GM21619 (cell line): ENCODE measurements around the gene SLC49A3.

ENCODE experiments used
- ATAC-seq: cut with Tn5 transposase; IDR thresholded peaks from one replicate; pipeline ENCODE4 v1.9.1; 2021; ENCODE audit not compliant: unreplicated experiment

SLC49A3 gene

DNA sequence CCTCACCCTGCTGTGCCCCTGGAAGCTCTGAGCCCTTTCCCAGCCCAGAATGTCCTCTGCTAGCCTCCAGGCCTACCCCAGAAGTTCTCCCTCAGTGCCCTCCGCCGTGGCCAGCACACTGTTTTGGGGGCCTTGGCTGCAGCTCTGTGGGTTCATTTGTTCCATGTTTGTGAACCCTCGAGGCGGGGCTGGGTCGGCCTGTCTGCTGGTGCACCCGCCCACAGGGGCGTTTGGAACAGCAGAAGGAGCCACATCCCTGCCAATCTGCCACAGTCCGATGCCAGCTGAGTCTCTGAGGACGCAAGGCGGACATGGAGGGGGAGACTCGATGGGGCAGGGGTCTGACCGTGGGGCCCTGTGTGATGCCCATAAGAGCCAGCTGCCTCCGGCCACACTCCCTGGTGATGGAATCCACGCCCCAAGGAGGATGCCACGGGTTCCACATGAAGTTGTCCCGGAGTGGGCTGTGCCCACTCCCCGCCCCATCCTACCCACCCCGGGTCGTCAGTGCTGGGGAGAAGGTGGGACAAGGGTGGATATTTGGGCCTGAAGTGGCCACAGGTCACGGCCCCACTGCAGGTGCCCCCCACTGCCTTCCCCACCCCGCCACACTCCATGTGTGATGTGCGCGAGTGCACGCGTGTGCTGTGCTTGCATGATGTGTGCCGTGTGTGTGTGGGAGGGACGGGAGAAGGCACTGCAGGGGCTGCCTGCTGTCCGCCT, 22.0 kb downstream of the SLC49A3 start:
- ATAC-seq, result no peak

DNA sequence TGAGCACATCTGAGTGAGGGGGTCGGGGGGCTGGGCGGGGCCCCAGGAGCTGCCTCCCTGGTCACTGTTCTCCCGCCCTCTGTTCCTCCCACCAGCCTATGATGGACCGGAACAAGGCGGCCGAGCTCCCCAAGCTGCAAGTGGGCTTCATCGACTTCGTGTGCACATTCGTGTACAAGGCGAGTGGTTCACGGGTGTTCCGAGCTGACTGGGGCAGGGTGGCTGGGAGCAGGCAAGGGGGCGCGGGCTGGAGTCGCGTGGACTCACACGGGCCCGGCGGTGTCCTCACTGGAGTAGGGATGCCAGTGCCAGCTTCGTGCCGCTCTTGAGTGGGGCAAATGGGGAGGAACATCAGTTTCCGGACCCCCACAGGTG, 22.5 kb downstream of the SLC49A3 start:
- no peak for ATAC-seq

DNA sequence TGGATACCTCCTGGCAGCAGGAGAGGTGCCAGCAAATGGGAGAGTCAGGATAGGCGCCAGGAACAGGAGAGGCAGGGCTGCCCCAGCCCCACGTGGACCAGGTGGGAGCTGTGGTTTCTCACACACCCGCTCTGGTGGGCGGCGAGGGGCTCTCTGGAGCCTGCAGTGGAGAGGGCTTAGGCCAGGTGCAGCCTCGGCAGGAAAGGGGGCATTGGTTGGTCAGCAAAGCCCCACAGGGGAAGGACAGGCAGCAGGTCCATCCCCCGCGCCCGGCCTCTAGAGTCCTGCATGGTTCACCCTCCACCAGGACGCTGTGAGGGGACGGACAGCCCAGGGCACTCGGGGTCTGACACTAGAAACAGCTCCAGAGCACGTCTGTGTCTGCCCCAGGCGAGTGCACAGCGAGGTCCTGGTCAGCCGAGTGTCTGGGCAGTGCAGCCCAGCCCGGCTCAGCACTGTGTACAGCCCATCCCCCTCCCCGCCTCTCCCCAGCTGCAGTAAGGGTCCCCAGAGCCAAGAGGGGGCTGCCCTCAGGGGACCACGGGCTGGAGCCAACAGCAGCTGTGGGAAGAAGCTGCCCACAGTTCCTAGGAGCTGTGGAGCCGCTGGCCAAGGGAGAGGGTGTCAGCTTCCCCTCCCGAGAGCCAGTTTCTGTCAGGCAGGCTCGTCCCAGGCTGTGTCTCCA, 23.1 kb downstream of the SLC49A3 start:
- ATAC-seq, result no peak

DNA sequence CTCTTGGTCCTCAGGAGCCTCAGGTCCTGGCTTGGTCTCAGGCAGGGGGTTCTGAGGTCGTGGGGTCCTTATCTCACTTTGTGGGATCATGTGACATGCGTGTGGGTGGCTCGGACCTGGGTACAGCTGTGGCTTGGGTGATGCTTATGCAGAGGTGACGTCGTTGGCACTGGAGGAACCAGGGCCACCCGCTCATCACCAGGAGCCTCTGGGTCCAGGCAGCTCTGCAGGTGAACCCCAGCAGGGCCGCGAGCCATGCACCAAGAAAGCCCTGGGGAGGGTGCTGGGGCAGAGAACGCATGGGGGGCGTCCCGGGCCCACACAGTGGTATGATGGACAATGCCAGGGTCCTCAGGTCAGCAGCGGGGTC, 23.6 kb downstream of the SLC49A3 start:
- no peak for ATAC-seq

DNA sequence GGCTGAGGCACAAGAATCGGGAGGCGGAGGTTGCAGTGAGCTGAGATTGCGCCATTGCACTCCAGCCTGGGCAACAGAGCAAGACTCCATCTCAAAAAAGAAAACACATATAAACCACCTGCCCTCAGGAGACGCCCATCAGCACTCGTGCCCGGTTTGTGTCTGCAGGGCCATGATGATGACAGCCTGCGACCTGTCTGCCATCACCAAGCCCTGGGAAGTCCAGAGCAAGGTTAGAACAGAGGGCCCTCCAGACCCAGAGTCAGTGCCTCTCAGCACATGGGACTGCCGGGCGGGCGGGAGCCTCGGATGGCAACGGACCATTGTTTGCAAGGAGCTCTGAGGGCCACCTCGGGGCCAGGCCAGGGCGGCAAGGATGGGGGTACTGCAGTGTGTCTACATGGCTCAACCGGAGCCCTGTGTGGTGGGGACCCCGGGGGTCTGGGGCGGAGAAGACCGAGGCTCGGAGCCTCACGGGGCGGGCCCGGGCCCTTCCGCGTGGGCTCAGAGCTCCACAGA, 24.2 kb downstream of the SLC49A3 start:
- ATAC-seq, result no peak

DNA sequence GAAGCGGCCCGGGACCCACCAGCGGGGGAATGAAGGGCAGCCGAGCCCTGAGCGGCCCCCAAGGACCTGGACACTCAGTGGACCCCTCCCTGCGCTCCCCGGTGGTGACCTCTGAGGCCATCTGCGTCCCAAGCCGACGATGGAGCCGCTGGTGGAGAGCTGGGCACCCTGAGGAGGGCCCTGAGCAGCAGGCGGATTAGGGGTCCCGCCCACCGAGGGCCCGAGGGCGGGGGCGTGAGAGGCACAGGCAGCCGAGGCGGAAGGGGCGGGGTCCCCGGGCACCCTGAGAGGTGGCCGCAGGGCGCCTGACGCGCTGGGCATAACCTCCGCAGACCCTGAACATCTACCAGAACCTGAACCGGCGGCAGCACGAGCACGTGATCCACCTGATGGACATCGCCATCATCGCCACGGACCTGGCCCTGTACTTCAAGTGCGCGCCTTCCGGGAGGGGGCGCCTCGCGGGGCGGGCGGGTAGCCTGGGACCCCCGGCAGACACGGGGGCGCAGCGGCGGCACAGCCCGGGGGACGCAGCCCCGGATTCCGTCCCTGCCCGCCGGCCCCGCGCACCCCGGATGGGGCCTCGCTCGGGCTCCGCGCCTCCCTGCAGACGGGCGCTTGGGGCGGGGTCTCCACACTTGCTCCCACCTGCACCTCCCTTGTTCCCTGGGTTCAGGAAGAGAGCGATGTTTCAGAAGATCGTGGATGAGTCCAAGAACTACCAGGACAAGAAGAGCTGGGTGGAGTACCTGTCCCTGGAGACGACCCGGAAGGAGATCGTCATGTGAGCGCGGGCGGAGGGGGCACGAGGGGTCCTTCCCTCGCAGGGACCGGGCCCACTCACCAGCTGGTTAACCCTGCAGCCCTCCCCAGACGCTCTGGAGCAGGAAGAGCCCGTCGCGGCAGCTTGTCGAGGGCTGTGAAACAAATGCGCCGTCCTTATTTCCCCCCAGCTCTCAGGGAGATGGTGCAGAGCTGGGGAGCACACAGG, 25.2 kb downstream of the SLC49A3 start:
- ATAC-seq, result peak; percentile 68

DNA sequence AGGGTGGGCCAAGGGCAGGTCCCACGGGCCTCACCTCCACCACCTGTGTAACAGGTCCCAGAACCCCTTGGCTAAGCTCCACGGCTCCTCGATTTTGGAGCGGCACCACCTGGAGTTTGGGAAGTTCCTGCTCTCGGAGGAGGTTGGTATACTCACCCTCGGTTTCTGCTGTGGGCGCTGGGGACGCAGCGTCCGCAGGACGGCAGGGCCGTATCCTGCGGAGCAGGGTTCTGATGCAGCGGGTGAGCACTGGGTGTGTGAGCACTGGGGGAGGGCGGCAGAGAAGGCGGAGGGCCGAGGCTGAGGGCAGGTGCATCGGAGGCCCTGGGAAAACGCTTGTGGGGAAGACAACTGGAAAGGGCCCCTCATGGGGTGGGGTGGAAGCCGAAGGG, 25.9 kb downstream of the SLC49A3 start:
- ATAC-seq, result no peak

DNA sequence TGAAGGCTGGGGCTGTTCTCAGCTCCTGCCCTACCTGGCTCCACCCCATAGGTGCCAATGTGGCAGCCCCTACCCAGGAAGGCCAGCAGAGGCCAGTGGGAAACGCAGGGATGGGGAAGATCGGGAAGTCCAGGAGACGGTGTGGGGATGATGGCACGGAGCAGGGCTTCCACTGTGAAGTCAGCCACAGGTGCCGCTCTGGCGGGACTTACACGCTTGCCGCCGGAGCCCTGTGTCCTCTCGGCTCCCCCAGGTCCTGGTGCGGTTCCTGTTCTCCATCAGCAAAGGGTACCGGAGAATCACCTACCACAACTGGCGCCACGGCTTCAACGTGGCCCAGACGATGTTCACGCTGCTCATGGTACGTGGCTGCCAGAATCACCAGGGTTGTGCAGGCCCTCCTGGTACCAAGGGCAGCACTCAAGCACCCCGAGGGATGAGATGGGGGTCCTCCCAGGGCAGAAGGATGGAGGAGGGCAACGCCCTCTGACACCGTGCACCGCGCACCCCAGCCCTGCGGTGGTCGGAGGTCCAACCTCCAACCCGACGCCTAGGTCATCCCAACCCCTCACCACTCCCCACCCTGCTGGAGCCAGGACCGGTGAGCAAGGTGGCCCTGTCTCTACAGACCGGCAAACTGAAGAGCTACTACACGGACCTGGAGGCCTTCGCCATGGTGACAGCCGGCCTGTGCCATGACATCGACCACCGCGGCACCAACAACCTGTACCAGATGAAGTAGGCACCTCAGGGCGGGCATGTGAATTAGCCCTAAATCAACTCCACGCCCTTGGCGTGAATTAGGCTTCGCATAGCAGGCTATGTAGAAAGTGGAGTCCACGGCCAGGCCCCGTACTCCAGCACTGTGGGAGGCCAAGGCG, 26.8 kb downstream of the SLC49A3 start:
- ATAC-seq, result no peak

DNA sequence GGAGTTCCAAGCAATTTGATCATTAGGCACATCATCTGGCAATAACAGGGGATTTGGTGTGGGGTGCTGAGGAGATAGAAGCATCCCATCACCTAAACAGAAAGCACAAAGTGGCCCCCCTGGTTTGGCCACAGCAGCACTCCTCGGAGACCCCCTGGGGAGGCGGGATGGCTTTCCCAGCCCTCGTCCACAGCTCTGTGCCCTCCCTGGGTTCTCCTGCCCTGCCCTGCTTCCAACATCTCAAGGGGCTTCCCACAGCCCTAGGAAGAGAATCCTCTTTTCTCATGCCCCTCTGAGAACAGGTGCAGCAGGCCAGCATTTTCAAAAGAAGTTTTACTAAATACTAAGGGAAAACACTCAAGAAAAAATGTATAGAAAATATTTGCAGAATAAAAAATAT, 27.7 kb downstream of the SLC49A3 start:
- ATAC-seq, result no peak

DNA sequence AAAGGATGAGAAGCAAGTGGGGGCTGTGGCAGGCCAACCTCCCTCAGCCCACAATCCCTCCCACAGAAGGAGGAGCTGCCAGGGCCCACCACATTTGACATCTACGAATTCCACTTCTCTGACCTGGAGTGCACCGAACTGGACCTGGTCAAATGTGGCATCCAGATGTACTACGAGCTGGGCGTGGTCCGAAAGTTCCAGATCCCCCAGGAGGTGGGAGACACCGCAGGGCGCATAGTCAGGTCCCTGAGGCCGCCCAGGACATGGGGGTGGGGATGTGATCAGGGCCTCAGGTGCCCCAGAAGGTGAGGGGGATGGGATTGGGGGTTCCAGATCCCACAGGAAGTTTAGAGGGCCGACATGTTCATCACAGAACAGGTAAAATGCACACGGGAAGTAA, 28.6 kb downstream of the SLC49A3 start:
- ATAC-seq, result no peak

DNA sequence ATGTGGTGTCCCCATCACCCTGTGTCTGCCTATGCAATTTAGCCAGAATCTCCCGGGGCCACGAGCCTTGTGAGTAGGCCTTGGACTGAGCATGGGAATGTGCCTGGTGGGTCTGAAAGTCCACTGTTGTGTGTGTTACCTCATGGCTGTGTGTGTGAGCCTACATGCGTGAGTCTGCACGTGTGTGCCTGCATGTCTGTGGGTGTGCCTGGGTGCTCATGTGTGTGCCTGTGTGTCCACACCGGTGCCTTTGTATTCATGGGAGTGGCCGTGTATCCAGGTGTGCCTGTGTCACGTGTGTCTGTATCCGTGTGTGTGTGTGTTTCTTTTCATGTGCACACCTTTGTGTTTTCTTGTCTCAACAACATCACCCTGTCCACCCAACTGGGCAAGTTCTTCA, 29.1 kb downstream of the SLC49A3 start:
- no peak for ATAC-seq

DNA sequence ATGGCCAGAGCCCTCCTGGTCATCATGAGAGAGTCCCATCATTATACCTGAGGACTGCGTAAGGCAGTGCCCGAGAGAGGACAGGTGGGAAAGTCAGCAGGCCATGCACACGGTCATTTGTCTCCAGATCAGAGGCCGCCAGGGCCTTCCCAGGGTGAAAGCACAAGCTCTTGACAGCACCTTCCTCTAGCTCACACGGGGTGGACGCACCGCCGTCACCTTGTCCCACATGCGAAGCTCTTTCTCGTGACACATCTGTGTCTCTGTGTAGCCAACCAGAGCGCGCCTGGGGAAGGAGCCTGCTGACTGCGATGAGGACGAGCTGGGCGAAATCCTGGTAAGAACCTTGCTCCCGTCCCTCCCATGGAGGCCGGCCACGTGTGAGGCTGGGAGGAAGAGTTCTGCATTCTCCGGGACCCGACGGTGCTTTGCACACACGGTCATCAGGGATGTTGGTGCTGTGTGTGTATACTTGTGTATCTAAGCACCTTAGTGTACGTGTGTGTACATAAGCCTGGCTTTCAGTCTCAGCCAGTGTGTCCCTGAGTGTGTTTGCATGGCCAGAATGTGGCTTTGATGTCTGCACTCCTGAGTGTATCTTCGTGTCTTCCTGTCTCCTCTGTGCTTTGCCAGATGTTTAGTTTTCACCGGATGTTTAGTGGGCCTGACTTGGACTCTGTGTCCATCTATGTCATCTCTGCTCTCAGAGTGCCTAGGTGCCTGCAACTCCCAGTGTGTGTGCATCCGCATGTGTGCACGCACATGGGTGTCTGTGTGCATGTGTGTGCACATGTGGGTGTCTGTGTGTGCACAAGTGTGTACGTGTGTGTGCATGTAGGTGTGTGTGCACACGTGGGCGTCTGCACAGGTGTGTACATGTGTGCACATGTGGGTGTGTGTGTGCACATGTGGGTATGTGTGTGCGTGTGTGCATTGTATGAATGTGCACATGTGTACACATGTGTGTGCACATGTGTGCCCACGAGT, 30.0 kb downstream of the SLC49A3 start:
- no peak for ATAC-seq

DNA sequence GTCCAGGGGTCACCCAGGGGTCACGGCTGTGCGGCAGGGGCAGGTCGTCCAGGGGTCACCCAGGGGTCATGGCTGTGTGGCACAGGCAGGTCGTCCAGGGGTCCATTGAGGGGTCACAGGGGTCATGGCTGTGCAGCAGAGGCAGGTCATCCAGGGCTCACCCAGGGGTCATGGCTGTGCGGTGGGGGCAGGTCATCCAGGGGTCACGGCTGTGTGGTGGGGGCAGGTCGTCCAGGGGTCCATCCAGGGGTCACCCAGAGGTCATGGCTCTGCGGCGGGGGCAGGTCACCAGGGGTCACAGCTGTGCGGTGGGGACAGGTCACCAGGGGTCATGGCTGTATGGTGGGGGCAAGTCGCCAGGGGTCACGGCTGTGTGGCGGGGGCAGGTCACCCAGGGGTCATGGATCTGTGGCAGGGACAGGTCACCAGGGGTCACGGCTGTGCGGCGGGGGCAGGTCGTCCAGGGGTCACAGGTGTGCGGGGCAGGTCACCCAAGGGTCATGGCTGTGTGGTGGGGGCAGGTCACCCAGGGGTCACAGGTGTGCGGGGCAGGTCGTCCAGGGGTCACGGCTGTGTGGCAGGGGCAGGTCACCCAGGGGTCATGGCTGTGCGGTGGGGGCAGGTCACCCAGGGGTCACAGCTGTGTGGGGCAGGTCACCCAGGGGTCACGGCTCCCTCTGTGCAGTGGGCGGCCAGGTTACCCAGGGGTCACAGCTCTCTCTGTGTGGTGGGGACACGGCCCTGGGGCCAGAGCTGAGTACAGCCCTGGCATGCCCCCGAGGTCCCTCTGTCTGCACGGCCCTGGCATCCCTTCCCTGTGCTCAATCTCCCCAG, 30.9 kb downstream of the SLC49A3 start:
- no peak for ATAC-seq

DNA sequence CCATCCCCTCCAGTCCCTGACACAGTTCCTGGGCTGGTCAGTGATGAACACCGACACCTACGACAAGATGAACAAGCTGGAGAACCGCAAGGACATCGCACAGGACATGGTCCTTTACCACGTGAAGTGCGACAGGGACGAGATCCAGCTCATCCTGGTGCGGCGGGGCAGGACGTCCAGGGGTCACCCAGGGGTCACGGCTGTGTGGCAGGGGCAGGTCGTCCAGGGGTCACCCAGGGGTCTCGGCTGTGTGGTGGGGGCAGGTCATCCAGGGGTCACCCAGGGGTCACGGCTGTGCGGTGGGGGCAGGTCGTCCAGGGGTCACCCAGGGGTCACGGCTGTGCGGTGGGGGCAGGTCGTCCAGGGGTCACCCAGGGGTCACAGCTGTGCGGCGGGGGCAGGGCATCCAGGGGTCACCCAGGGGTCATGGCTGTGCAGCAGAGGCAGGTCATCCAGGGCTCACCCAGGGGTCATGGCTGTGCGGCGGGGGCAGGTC, 31.6 kb downstream of the SLC49A3 start:
- no peak for ATAC-seq

DNA sequence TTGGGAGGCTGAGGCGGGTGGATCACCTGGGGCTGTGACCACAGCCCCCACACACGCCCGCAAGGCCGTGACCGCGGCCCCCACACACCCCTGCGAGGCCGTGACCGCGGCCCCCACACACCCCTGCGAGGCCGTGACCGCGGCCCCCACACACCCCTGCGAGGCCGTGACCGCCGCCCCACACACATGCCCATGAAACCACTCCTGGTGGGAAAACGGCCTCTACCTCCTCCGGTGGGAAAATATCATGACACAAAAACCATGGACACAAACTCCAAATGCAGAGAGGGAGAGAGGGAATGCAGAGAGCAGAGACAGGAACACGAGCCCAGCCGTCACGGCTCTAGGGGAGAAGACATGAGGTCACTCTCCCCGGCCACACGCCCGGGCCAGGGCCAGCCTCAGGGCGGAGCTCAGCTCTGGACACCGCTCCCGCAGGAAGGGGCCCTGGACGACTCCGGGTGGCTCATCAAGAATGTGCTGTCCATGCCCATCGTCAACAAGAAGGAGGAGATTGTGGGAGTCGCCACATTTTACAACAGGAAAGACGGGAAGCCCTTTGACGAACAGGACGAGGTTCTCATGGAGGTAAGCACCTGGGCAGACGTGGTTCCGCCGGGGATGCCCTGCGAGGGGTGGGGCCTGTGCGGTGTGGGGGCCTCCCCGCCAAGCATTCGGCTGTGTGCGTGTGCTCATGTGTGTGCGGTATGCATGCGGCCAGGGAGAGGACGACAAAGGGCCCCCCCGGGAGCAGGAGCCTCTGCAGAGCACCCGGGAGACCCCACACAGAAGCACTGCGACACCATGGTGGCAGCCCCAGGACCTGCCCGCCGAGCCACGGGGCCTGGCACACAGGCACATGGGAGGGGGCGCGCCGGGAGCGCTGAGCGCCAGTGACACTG, 32.3 kb downstream of the SLC49A3 start:
- ATAC-seq, result no peak

DNA sequence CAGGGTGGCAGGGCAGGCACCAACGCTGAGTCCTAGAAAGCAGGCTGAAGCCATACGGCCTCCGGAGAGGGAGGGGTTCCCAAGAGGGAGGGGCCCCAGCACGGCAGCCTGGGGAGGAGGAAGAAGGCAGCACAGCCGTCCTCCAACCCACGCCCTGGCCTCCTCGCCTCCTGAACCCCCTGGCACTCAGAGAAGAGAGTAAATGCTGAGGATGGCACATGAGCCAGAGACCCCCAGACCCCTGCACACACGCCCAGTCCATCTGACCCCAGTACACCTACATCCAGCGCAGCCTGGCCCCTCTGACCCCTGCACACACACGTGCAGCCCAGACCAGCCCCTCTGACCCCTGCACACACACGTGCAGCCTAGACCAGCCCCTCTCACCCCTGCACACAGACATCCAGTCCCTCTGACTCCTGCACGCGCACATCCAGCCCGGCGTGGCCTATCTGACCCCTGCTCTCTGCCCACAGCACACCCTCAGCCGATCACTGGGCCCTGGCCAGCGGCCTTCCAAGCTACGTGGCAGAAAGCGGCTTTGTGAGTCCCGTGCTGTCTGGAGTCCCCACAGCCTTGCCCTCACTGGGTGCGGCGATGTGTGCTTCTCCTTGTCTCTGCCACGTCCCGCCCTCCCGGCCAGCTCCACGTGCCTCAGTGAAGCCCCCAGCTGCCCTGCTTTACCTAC, 33.3 kb downstream of the SLC49A3 start:
- no peak for ATAC-seq
